ENCODE measurements around the gene FAM78A.

Gene FAM78A

GRCh38 chr9:131260751-131261452 is 15.4 kb downstream of the FAM78A start:
- no peak for DNase-seq (ENCODE audit: extremely low spot score)
- POLR2A ChIA-PET = no interaction called here
- CTCF ChIA-PET = interaction anchor here (1.7 to 2.4 kb wide), 2 partner anchors 12 to 13 kb away, joined by 4 to 9 read pairs; no protein-coding TSS in a partner anchor
- TF ChIP-seq CTCF (IDR thresholded peaks at IDR 0.05; ENCODE audit: control extremely low read depth, extremely low read depth, low read depth, missing control alignments) = no peak

GRCh38 chr9:131259916-131260597 is 16.3 kb downstream of the FAM78A start:
- no peak for TF ChIP-seq CTCF (IDR thresholded peaks at IDR 0.05; ENCODE audit: control extremely low read depth, extremely low read depth, low read depth, missing control alignments)
- ChIA-PET CTCF (interaction anchor here (1.1 to 2.4 kb wide), 4 partner anchors 12 to 19 kb away, joined by 3 to 9 read pairs (median 4); no protein-coding TSS in a partner anchor), POLR2A (no interaction called here)
- no peak for DNase-seq (ENCODE audit: extremely low spot score)

GRCh38 chr9:131259432-131259898 is 16.8 kb downstream of the FAM78A start:
- no peak for TF ChIP-seq CTCF (IDR thresholded peaks at IDR 0.05; ENCODE audit: control extremely low read depth, extremely low read depth, low read depth, missing control alignments)
- ChIA-PET POLR2A (no interaction called here), CTCF (interaction anchor here (1.1 to 2.4 kb wide), 4 partner anchors 11 to 19 kb away, joined by 3 to 9 read pairs (median 4); no protein-coding TSS in a partner anchor)
- no peak for DNase-seq (ENCODE audit: extremely low spot score)

GRCh38 chr9:131258698-131259431 is 17.4 kb downstream of the FAM78A start:
- no peak for TF ChIP-seq CTCF (IDR thresholded peaks at IDR 0.05; ENCODE audit: control extremely low read depth, extremely low read depth, low read depth, missing control alignments)
- ChIA-PET POLR2A (no interaction called here), CTCF (interaction anchor here (1.1 to 1.8 kb wide), 3 partner anchors 14 to 80 kb away, joined by 3 to 8 read pairs (median 4); no protein-coding TSS in a partner anchor)
- DNase-seq (ENCODE audit: extremely low spot score) = no peak

- TF ChIP-seq CTCF (IDR thresholded peaks at IDR 0.05; ENCODE audit: control extremely low read depth, extremely low read depth, low read depth, missing control alignments) = no peak
- no peak for DNase-seq (ENCODE audit: extremely low spot score)
- POLR2A ChIA-PET = no interaction called here
- CTCF ChIA-PET = interaction anchor here (1.6 to 1.8 kb wide), 2 partner anchors 80 to 92 kb away, joined by 4 to 8 read pairs; no protein-coding TSS in a partner anchor
These were observed 18.1 kb downstream of the FAM78A start for GRCh38 chr9:131258186-131258585.
